ENCODE results near the gene EFNB3. TPM values are rescaled to one million over a fixed set of nuclear protein-coding genes. Genes with fewer than 3 reads are reported as not detected.

Gene EFNB3
- total RNA-seq, 1 donor from 2014 or later = 5.8 TPM

- peaks cover 6% of the 10 kb centered on the region for H3F3A ChIP-seq (ENCODE audit: low read depth)
- H3K27me3 Mint-ChIP-seq (ENCODE audit: insufficient read depth, low read depth) = peaks cover 7% of the 10 kb centered on the region
- peaks cover 51% of the 10 kb centered on the region for H3K4me1 Mint-ChIP-seq
- no peak overlapping the region for H3K9ac ChIP-seq
- no peaks in the 10 kb centered on the region for H3K9me3 Mint-ChIP-seq
- DNase-seq (ENCODE audit: low spot score) = no peak
- TF ChIP-seq EZH2phosphoT487 (IDR thresholded peaks at IDR 0.05) (no peak), EZH2 (IDR thresholded peaks at IDR 0.05) (no peak), CTCF (IDR thresholded peaks at IDR 0.05) (no peak)
- peaks cover 26% of the 10 kb centered on the region for H3K4me1 ChIP-seq
- H4K20me1 ChIP-seq (ENCODE audit: low read depth) = no peaks in the 10 kb centered on the region
- no peak overlapping the region for H3K27ac ChIP-seq
- no peaks in the 10 kb centered on the region for H3K9me3 ChIP-seq (ENCODE audit: low read depth)
- H2AFZ ChIP-seq (replicated peaks) = no peak overlapping the region
- H3K36me3 Mint-ChIP-seq = no peaks in the 10 kb centered on the region
- peaks cover 30% of the 10 kb centered on the region for H3K27me3 ChIP-seq
- H3K4me3 ChIP-seq = no peak overlapping the region
- H3K4me2 ChIP-seq = no peak overlapping the region
- H3K4me3 Mint-ChIP-seq = peak overlapping the region; percentile 14
- H3K27ac Mint-ChIP-seq = no peak overlapping the region
- no peaks in the 10 kb centered on the region for H3K79me2 ChIP-seq (ENCODE audit: low read depth)
- H3K36me3 ChIP-seq = no peaks in the 10 kb centered on the region
These were observed 15.1 kb downstream of the EFNB3 start for GRCh38 chr17:7720125-7720524.

GRCh38 chr17:7721612-7722011 lies 16.6 kb downstream of the EFNB3 start:
- Histone ChIP-seq H3K4me2 (no peak overlapping the region), H3K79me2 (ENCODE audit: low read depth) (no peaks in the 10 kb centered on the region), H3K36me3 (no peaks in the 10 kb centered on the region), H3K4me3 (no peak overlapping the region), H4K20me1 (ENCODE audit: low read depth) (no peaks in the 10 kb centered on the region), H3K4me1 (peaks cover 13% of the 10 kb centered on the region), H3K9ac (no peak overlapping the region), H3K27me3 (peaks cover 30% of the 10 kb centered on the region), H3K27ac (no peak overlapping the region), H3F3A (ENCODE audit: low read depth) (peaks cover 6% of the 10 kb centered on the region), H2AFZ (replicated peaks) (no peak overlapping the region), H3K9me3 (ENCODE audit: low read depth) (no peaks in the 10 kb centered on the region)
- Mint-ChIP-seq H3K9me3 (no peaks in the 10 kb centered on the region), H3K27ac (no peak overlapping the region), H3K27me3 (ENCODE audit: insufficient read depth, low read depth) (peaks cover 7% of the 10 kb centered on the region), H3K36me3 (no peaks in the 10 kb centered on the region), H3K4me3 (peak overlapping the region; percentile 23), H3K4me1 (peaks cover 36% of the 10 kb centered on the region)
- TF ChIP-seq EZH2 (IDR thresholded peaks at IDR 0.05) (no peak), CTCF (IDR thresholded peaks at IDR 0.05) (no peak), EZH2phosphoT487 (IDR thresholded peaks at IDR 0.05) (no peak)
- DNase-seq (ENCODE audit: low spot score) = no peak

GRCh38 chr17:7727886-7728285 lies 22.9 kb downstream of the EFNB3 start:
- Mint-ChIP-seq H3K36me3 (no peaks in the 10 kb centered on the region), H3K4me1 (peaks cover 21% of the 10 kb centered on the region), H3K9me3 (no peaks in the 10 kb centered on the region), H3K27me3 (ENCODE audit: insufficient read depth, low read depth) (peaks cover 3% of the 10 kb centered on the region), H3K27ac (no peak overlapping the region), H3K4me3 (no peak overlapping the region)
- H3K4me2 ChIP-seq = no peak overlapping the region
- no peaks in the 10 kb centered on the region for H4K20me1 ChIP-seq (ENCODE audit: low read depth)
- no peaks in the 10 kb centered on the region for H3F3A ChIP-seq (ENCODE audit: low read depth)
- H3K4me3 ChIP-seq = no peak overlapping the region
- TF ChIP-seq EZH2phosphoT487 (IDR thresholded peaks at IDR 0.05) (no peak), CTCF (IDR thresholded peaks at IDR 0.05) (no peak), EZH2 (IDR thresholded peaks at IDR 0.05) (no peak)
- no peak overlapping the region for H3K9ac ChIP-seq
- H3K79me2 ChIP-seq (ENCODE audit: low read depth) = no peaks in the 10 kb centered on the region
- H2AFZ ChIP-seq (replicated peaks) = no peak overlapping the region
- no peak for DNase-seq (ENCODE audit: low spot score)
- no peaks in the 10 kb centered on the region for H3K36me3 ChIP-seq
- H3K27me3 ChIP-seq = no peaks in the 10 kb centered on the region
- no peak overlapping the region for H3K27ac ChIP-seq
- H3K9me3 ChIP-seq (ENCODE audit: low read depth) = no peaks in the 10 kb centered on the region
- H3K4me1 ChIP-seq = no peaks in the 10 kb centered on the region

Measured in neural progenitor cell (in vitro differentiated cells).